B cell (primary cell): ENCODE data around the gene CAMK2D. TPM values are rescaled to one million over a fixed set of nuclear protein-coding genes. Genes with fewer than 3 reads are reported as not detected.

Source experiments
- ATAC-seq: fragments of 200-7000 bp; cut with Tn5 transposase; one replicate; pipeline ENCODE4 v1.10.0; 2021; ENCODE audit warnings: low read depth, mild to moderate bottlenecking, moderate number of reproducible peaks, moderate library complexity
- CTCF ChIA-PET: fragments of 350-600 bp; sonication (Branson Sonifier 250); formaldehyde crosslinking; loops from one replicate; lab custom pipeline; 2021; ENCODE audit warnings: antibody characterized with exemption, inconsistent platforms; lab: Charles Lee
- POLR2A ChIA-PET: fragments of 350-600 bp; sonication (Branson Sonifier 250); formaldehyde crosslinking; loops from one replicate; lab custom pipeline; 2021; ENCODE audit warnings: antibody characterized with exemption; lab: Charles Lee
- DNase-seq: peaks from one replicate; pipeline ENCODE4 v3.0.0; 2013
- H2AFZ ChIP-seq: 2 replicates; pipeline ENCODE4 v1.6.1; 2012; ENCODE audit warnings: mild to moderate bottlenecking, low read depth, low read length; ENCODE audit not compliant: insufficient read depth, poor library complexity, severe bottlenecking
- H3K27ac ChIP-seq, 2 donors: 1 replicate in 1 of 2; 2 replicates in 1 of 2; pipeline ENCODE4 v1.5.1; 2012 to 2013; ENCODE audit warnings: low read length in 2 of 2, mild to moderate bottlenecking in 2 of 2, moderate library complexity in 1 of 2
- H3K27me3 ChIP-seq, 4 experiments: fragments of 200-600 bp in 1 of 4; sonication (generic) in 1 of 4; replicated peaks in 1 of 4; 1 replicate in 2 of 4; 2 replicates in 2 of 4; pipeline versions ENCODE4 v1.6.1 to v1.7.0; 2013 to 2016; ENCODE audit warnings: low read length in 3 of 4, mild to moderate bottlenecking in 2 of 4, mixed read lengths in 1 of 4, moderate library complexity in 1 of 4; ENCODE audit not compliant: insufficient read depth in 4 of 4, control insufficient read depth in 3 of 4; ENCODE audit errors: control extremely low read depth in 1 of 4
- H3K36me3 ChIP-seq, 2 experiments: replicated peaks in 1 of 2; 1 replicate in 1 of 2; 2 replicates in 1 of 2; pipeline versions ENCODE4 v1.6.1 to v1.7.1; 2013; ENCODE audit warnings: low read length in 1 of 2; ENCODE audit not compliant: insufficient read depth in 2 of 2, control insufficient read depth in 1 of 2; ENCODE audit errors: control extremely low read depth in 1 of 2, extremely low read depth in 1 of 2
- H3K4me1 ChIP-seq, 2 donors: fragments of 200-600 bp in 1 of 2; sonication (generic) in 1 of 2; 1 replicate in 1 of 2; 2 replicates in 1 of 2; pipeline versions ENCODE4 v1.5.1 to v1.6.1; 2013 to 2017; ENCODE audit warnings: low read length in 2 of 2; ENCODE audit not compliant: control insufficient read depth in 2 of 2, insufficient read depth in 2 of 2
- H3K4me2 ChIP-seq: replicated peaks from 2 replicates; pipeline ENCODE3; 2012; ENCODE audit warnings: mild to moderate bottlenecking, low read depth, low read length; ENCODE audit not compliant: poor library complexity, severe bottlenecking
- H3K4me3 ChIP-seq, 5 experiments: fragments of 200-600 bp in 1 of 5; sonication (generic) in 1 of 5; 1 replicate in 3 of 5; 2 replicates in 2 of 5; pipeline versions ENCODE4 v1.5.1 to v1.7.0; 2011 to 2016; ENCODE audit warnings: low read length in 4 of 5, mild to moderate bottlenecking in 4 of 5, low read depth in 2 of 5, control low read depth in 1 of 5, moderate library complexity in 1 of 5; ENCODE audit not compliant: insufficient read depth in 1 of 5; ENCODE audit errors: control extremely low read depth in 1 of 5, extremely low read depth in 1 of 5
- H3K79me2 ChIP-seq: fragments of 200-600 bp; sonication (generic); one replicate; pipeline ENCODE4 v1.6.0; 2016; ENCODE audit warnings: low read length; ENCODE audit not compliant: control insufficient read depth, insufficient read depth
- H3K9ac ChIP-seq: fragments of 200-600 bp; sonication (generic); 2 replicates; pipeline ENCODE4 v1.6.1; 2017; ENCODE audit warnings: mild to moderate bottlenecking, low read length, moderate library complexity
- H3K9me3 ChIP-seq, 3 donors: one replicate each; pipeline versions ENCODE4 v1.6.1 to v1.7.1; 2013; ENCODE audit warnings: low read length in 2 of 3; ENCODE audit not compliant: control insufficient read depth in 2 of 3, insufficient read depth in 1 of 3; ENCODE audit errors: control extremely low read depth in 1 of 3
- H4K20me1 ChIP-seq: 2 replicates; pipeline ENCODE4 v1.6.0; 2012; ENCODE audit warnings: mild to moderate bottlenecking, low read length; ENCODE audit not compliant: insufficient read depth, control insufficient read depth, poor library complexity, severe bottlenecking
- H3K27ac Mint-ChIP-seq: one replicate; pipeline ENCODE4 v1.8.0; 2021; ENCODE audit warnings: mixed read lengths
- H3K27me3 Mint-ChIP-seq: one replicate; pipeline ENCODE4 v1.8.0; 2021; ENCODE audit warnings: mixed read lengths
- H3K4me1 Mint-ChIP-seq: one replicate; pipeline ENCODE4 v1.8.0; 2021; ENCODE audit warnings: mixed read lengths
- H3K4me3 Mint-ChIP-seq: one replicate; pipeline ENCODE4 v1.8.0; 2021; ENCODE audit warnings: mixed read lengths
- H3K9me3 Mint-ChIP-seq: one replicate; pipeline ENCODE4 v1.8.0; 2022; ENCODE audit warnings: mixed read lengths; ENCODE audit not compliant: insufficient read depth
- CTCF ChIP-seq: fragments of 200-600 bp; IDR thresholded peaks from one replicate; pipeline ENCODE4 v1.8.0; 2022; ENCODE audit warnings: antibody characterized with exemption, mild to moderate bottlenecking
- EZH2 ChIP-seq: IDR thresholded peaks from 2 replicates; pipeline ENCODE4 v1.6.1; 2012; ENCODE audit warnings: borderline replicate concordance, low read depth, mild to moderate bottlenecking, moderate library complexity, low read length; ENCODE audit not compliant: insufficient read depth, poor library complexity, severe bottlenecking
- WGBS: methylation state at CpG from one replicate; pipeline ENCODE4 v1.1.5; 2013; ENCODE audit warnings: missing lambda C conversion rate; ENCODE audit not compliant: insufficient coverage; 5-methylcytosine and 5-hydroxymethylcytosine counted together
- intact Hi-C: fragments of 100-400 bp; cut with micrococcal nuclease; formaldehyde crosslinking; loops from one replicate; pipeline ENCODE4 v1.10.0; 2022
- polyA plus RNA-seq: library from polyadenylated mRNA; depleted of rRNA; stranded (reverse); fragments of >200 nt; gene quantifications from 2 replicates; pipeline ENCODE4 v1.2.3, GENCODE V29; 2012
- total RNA-seq, 2 donors: library from RNA; stranded (reverse); fragments of 120-200 nt in 1 of 2; gene quantifications; 1 replicate in 1 of 2; 2 replicates in 1 of 2; pipeline versions ENCODE4 v1.2.3 to v1.2.4, GENCODE V29; 2013 to 2022

CAMK2D gene
- total and polyA plus RNA-seq, 2 donors (not counting 1 experiment from before 2014, with no cell fraction given): 26.3 to 57.0 TPM

GRCh38 chr4:113447061-113447460 lies 314.5 kb downstream of the CAMK2D start:
- POLR2A ChIA-PET: no interaction called here
- intact Hi-C loops: no loop called here
- CTCF ChIA-PET: no interaction called here

GRCh38 chr4:113446019-113446418 lies 315.5 kb downstream of the CAMK2D start:
- TF ChIP-seq CTCF (no peak), EZH2 (no peak)
- ChIA-PET POLR2A (no interaction called here), CTCF (no interaction called here)
- H3K4me3 Mint-ChIP-seq: no peak overlapping the region
- no peak for DNase-seq
- H3K4me2 ChIP-seq: no peak overlapping the region
- H3K27me3 Mint-ChIP-seq: no peaks in the 10 kb centered on the region
- H2AFZ ChIP-seq: no peak overlapping the region
- no peak overlapping the region for H3K9ac ChIP-seq
- H3K36me3 ChIP-seq: no peaks in the 10 kb centered on the region
- H3K4me3 ChIP-seq: no peak overlapping the region
- no peaks in the 10 kb centered on the region for H4K20me1 ChIP-seq
- no peak for ATAC-seq
- H3K4me1 ChIP-seq: no peaks in the 10 kb centered on the region
- no peak overlapping the region for H3K27ac ChIP-seq
- no peaks in the 10 kb centered on the region for H3K9me3 Mint-ChIP-seq
- no peaks in the 10 kb centered on the region for H3K27me3 ChIP-seq
- intact Hi-C loops: no loop called here
- H3K27ac Mint-ChIP-seq: no peak overlapping the region
- no peaks in the 10 kb centered on the region for H3K9me3 ChIP-seq
- no CpG with 5 or more reads among the region's 4 CpGs for WGBS
- no peaks in the 10 kb centered on the region for H3K79me2 ChIP-seq
- H3K4me1 Mint-ChIP-seq: no peaks in the 10 kb centered on the region

More at GRCh38 chr4:113447061-113447460, 314.5 kb downstream of the CAMK2D start:
- no peak overlapping the region for H2AFZ ChIP-seq
- Mint-ChIP-seq H3K4me1 (no peaks in the 10 kb centered on the region), H3K27me3 (no peaks in the 10 kb centered on the region), H3K4me3 (no peak overlapping the region), H3K27ac (no peak overlapping the region), H3K9me3 (no peaks in the 10 kb centered on the region)
- no peaks in the 10 kb centered on the region for H3K27me3 ChIP-seq
- no peak for ATAC-seq
- no peak overlapping the region for H3K27ac ChIP-seq
- no peak overlapping the region for H3K4me3 ChIP-seq
- H3K9me3 ChIP-seq: no peaks in the 10 kb centered on the region
- no peak overlapping the region for H3K9ac ChIP-seq
- no peaks in the 10 kb centered on the region for H3K79me2 ChIP-seq
- no peak overlapping the region for H3K4me2 ChIP-seq
- H4K20me1 ChIP-seq: no peaks in the 10 kb centered on the region
- WGBS: 100% methylated on average over 1 of the region's 3 CpGs
- no peak for TF ChIP-seq EZH2
- TF ChIP-seq CTCF: no peak
- H3K36me3 ChIP-seq: no peaks in the 10 kb centered on the region
- H3K4me1 ChIP-seq: no peaks in the 10 kb centered on the region
- DNase-seq: no peak
